Karpas-422 (cell line): ENCODE results near the gene SEMA3C. TPM values are rescaled to one million over a fixed set of nuclear protein-coding genes. Genes with fewer than 3 reads are reported as not detected.

Experiments
- DNase-seq: peaks from one replicate; pipeline ENCODE4 v3.0.0-alpha.2; 2015
- H2AFZ ChIP-seq: fragments of 200-600 bp; sonication (generic); 2 replicates; pipeline ENCODE4 v1.6.1; 2014; ENCODE audit warnings: antibody characterized with exemption, low read length, mixed read lengths
- H3K27ac ChIP-seq: fragments of 200-600 bp; sonication (generic); 2 replicates; pipeline ENCODE4 v1.5.1; 2014; ENCODE audit warnings: mild to moderate bottlenecking, low read length, moderate library complexity
- H3K27me3 ChIP-seq: fragments of 200-600 bp; sonication (generic); 2 replicates; pipeline ENCODE4 v1.6.1; 2014; ENCODE audit warnings: low read length, mixed read lengths
- H3K36me3 ChIP-seq: fragments of 200-600 bp; sonication (generic); 2 replicates; pipeline ENCODE4 v1.6.1; 2014; ENCODE audit warnings: low read length, mixed read lengths; ENCODE audit not compliant: insufficient read depth
- H3K4me1 ChIP-seq: fragments of 200-600 bp; sonication (generic); 2 replicates; pipeline ENCODE4 v1.6.1; 2014; ENCODE audit warnings: mild to moderate bottlenecking, low read length, mixed read lengths
- H3K4me2 ChIP-seq: fragments of 200-600 bp; sonication (generic); 2 replicates; pipeline ENCODE4 v1.6.1; 2014; ENCODE audit warnings: low read length, low read depth, mild to moderate bottlenecking; ENCODE audit not compliant: poor library complexity, severe bottlenecking
- H3K4me3 ChIP-seq: fragments of 200-600 bp; sonication (generic); 2 replicates; pipeline ENCODE4 v1.5.1; 2014; ENCODE audit warnings: mild to moderate bottlenecking, antibody characterized with exemption, low read length, mixed read lengths
- H3K79me2 ChIP-seq: fragments of 200-600 bp; sonication (generic); 2 replicates; pipeline ENCODE4 v1.6.1; 2014; ENCODE audit warnings: mild to moderate bottlenecking, low read length, mixed read lengths
- H3K9ac ChIP-seq: fragments of 200-600 bp; sonication (generic); 2 replicates; pipeline ENCODE4 v1.6.0; 2014; ENCODE audit warnings: low read length
- H3K9me2 ChIP-seq: fragments of 200-600 bp; sonication (generic), shearing (Covaris generic); replicated peaks from 2 replicates; pipeline ENCODE4 v1.6.0; 2014; ENCODE audit warnings: mild to moderate bottlenecking, low read length, moderate library complexity; ENCODE audit not compliant: insufficient read depth
- H3K9me3 ChIP-seq: fragments of 300-700, 200-600 bp; sonication (generic); 2 replicates; pipeline ENCODE4 v1.6.1; 2014; ENCODE audit warnings: low read length, mixed read lengths
- H4K20me1 ChIP-seq: fragments of 200-600 bp; sonication (generic); 2 replicates; pipeline ENCODE4 v1.6.1; 2014; ENCODE audit warnings: mild to moderate bottlenecking, antibody characterized with exemption, low read length, low read depth; ENCODE audit not compliant: insufficient read depth
- total RNA-seq: library from RNA; depleted of rRNA; stranded (reverse); fragments of >200 nt; shearing (Covaris generic); gene quantifications from 2 replicates; pipeline ENCODE4 v1.2.3, GENCODE V29; 2014; ENCODE audit warnings: low replicate concordance

SEMA3C gene
- total RNA-seq, 1 experiment from 2014 or later: not detected

- H4K20me1 ChIP-seq: no peaks in the 10 kb centered on the region
- H3K9ac ChIP-seq: no peak overlapping the region
- H3K36me3 ChIP-seq: no peaks in the 10 kb centered on the region
- H3K27me3 ChIP-seq: no peaks in the 10 kb centered on the region
- no peaks in the 10 kb centered on the region for H3K4me1 ChIP-seq
- no peak overlapping the region for H3K27ac ChIP-seq
- H3K9me2 ChIP-seq: no peaks in the 10 kb centered on the region
- no peak overlapping the region for H3K4me2 ChIP-seq
- no peak overlapping the region for H2AFZ ChIP-seq
- peaks cover 14% of the 10 kb centered on the region for H3K9me3 ChIP-seq
- no peak overlapping the region for H3K4me3 ChIP-seq
- no peaks in the 10 kb centered on the region for H3K79me2 ChIP-seq
- DNase-seq: no peak
Measured at GRCh38 chr7:80875537-80876120, 43.2 kb downstream of the SEMA3C start.

- Histone ChIP-seq H3K79me2 (no peaks in the 10 kb centered on the region), H3K27me3 (no peaks in the 10 kb centered on the region), H3K4me2 (no peak overlapping the region), H3K9me2 (no peaks in the 10 kb centered on the region), H3K4me1 (no peaks in the 10 kb centered on the region), H4K20me1 (no peaks in the 10 kb centered on the region), H3K36me3 (no peaks in the 10 kb centered on the region), H3K9ac (no peak overlapping the region), H3K9me3 (peaks cover 14% of the 10 kb centered on the region), H2AFZ (no peak overlapping the region), H3K4me3 (no peak overlapping the region), H3K27ac (no peak overlapping the region)
- DNase-seq: no peak
Measured at GRCh38 chr7:80873140-80873539, 45.7 kb downstream of the SEMA3C start.

GRCh38 chr7:80871228-80871627, 47.6 kb downstream of the SEMA3C start:
- DNase-seq: no peak
- no peaks in the 10 kb centered on the region for H3K36me3 ChIP-seq
- H3K9me2 ChIP-seq: no peaks in the 10 kb centered on the region
- no peak overlapping the region for H3K27ac ChIP-seq
- no peak overlapping the region for H3K4me3 ChIP-seq
- H3K4me2 ChIP-seq: no peak overlapping the region
- H3K9me3 ChIP-seq: peaks cover 19% of the 10 kb centered on the region
- H3K4me1 ChIP-seq: no peaks in the 10 kb centered on the region
- no peak overlapping the region for H2AFZ ChIP-seq
- no peak overlapping the region for H3K9ac ChIP-seq
- no peaks in the 10 kb centered on the region for H4K20me1 ChIP-seq
- H3K27me3 ChIP-seq: no peaks in the 10 kb centered on the region
- H3K79me2 ChIP-seq: no peaks in the 10 kb centered on the region

GRCh38 chr7:80870813-80871212, 48.0 kb downstream of the SEMA3C start:
- Histone ChIP-seq H3K4me3 (no peak overlapping the region), H3K4me1 (no peaks in the 10 kb centered on the region), H3K27me3 (no peaks in the 10 kb centered on the region), H3K9ac (no peak overlapping the region), H3K27ac (no peak overlapping the region), H3K4me2 (no peak overlapping the region), H3K9me3 (peaks cover 20% of the 10 kb centered on the region), H3K79me2 (no peaks in the 10 kb centered on the region), H4K20me1 (no peaks in the 10 kb centered on the region), H3K9me2 (no peaks in the 10 kb centered on the region), H2AFZ (no peak overlapping the region), H3K36me3 (no peaks in the 10 kb centered on the region)
- DNase-seq: no peak

- Histone ChIP-seq H3K79me2 (no peaks in the 10 kb centered on the region), H3K9me3 (peaks cover 16% of the 10 kb centered on the region; the same call in 1 of the 2 replicates), H3K4me3 (no peak overlapping the region), H3K27me3 (no peaks in the 10 kb centered on the region), H3K27ac (no peak overlapping the region), H3K9ac (no peak overlapping the region), H3K4me1 (no peaks in the 10 kb centered on the region), H2AFZ (no peak overlapping the region), H3K4me2 (no peak overlapping the region), H3K36me3 (no peaks in the 10 kb centered on the region), H3K9me2 (no peaks in the 10 kb centered on the region), H4K20me1 (no peaks in the 10 kb centered on the region)
- no peak for DNase-seq
Measured at GRCh38 chr7:80869821-80870751, 48.8 kb downstream of the SEMA3C start.

GRCh38 chr7:80869106-80869784, 49.6 kb downstream of the SEMA3C start:
- no peaks in the 10 kb centered on the region for H3K36me3 ChIP-seq
- H3K27ac ChIP-seq: no peak overlapping the region
- no peaks in the 10 kb centered on the region for H3K79me2 ChIP-seq
- H3K9ac ChIP-seq: no peak overlapping the region
- H3K27me3 ChIP-seq: no peaks in the 10 kb centered on the region
- H3K4me1 ChIP-seq: no peaks in the 10 kb centered on the region
- peaks cover 16% of the 10 kb centered on the region for H3K9me3 ChIP-seq
- no peak overlapping the region for H2AFZ ChIP-seq
- no peak overlapping the region for H3K4me3 ChIP-seq
- H3K4me2 ChIP-seq: no peak overlapping the region
- no peaks in the 10 kb centered on the region for H4K20me1 ChIP-seq
- DNase-seq: no peak
- no peaks in the 10 kb centered on the region for H3K9me2 ChIP-seq

- Histone ChIP-seq H3K4me2 (no peak overlapping the region), H3K79me2 (no peaks in the 10 kb centered on the region), H3K4me3 (no peak overlapping the region), H3K27ac (no peak overlapping the region), H2AFZ (no peak overlapping the region), H3K9me2 (no peaks in the 10 kb centered on the region), H3K9ac (no peak overlapping the region), H3K36me3 (no peaks in the 10 kb centered on the region), H4K20me1 (no peaks in the 10 kb centered on the region), H3K27me3 (no peaks in the 10 kb centered on the region), H3K4me1 (no peaks in the 10 kb centered on the region), H3K9me3 (peaks cover 16% of the 10 kb centered on the region)
- no peak for DNase-seq
Measured at GRCh38 chr7:80868566-80868965, 50.3 kb downstream of the SEMA3C start.

- no peaks in the 10 kb centered on the region for H3K4me1 ChIP-seq
- H3K9me3 ChIP-seq: peaks cover 4% of the 10 kb centered on the region
- DNase-seq: no peak
- no peaks in the 10 kb centered on the region for H4K20me1 ChIP-seq
- no peaks in the 10 kb centered on the region for H3K27me3 ChIP-seq
- H3K4me3 ChIP-seq: no peak overlapping the region
- no peak overlapping the region for H2AFZ ChIP-seq
- no peak overlapping the region for H3K27ac ChIP-seq
- no peak overlapping the region for H3K9ac ChIP-seq
- no peaks in the 10 kb centered on the region for H3K36me3 ChIP-seq
- no peaks in the 10 kb centered on the region for H3K9me2 ChIP-seq
- H3K4me2 ChIP-seq: no peak overlapping the region
- H3K79me2 ChIP-seq: no peaks in the 10 kb centered on the region
Measured at GRCh38 chr7:80860554-80860953, 58.3 kb downstream of the SEMA3C start.
